Measurements from ENCODE around the gene RNF32. TPM values are rescaled to one million over a fixed set of nuclear protein-coding genes. Genes with fewer than 3 reads are reported as not detected.
A peak's percentile ranks its signal among the peaks of the same experiment; 100 is the strongest.

The RNF32 gene
- total and polyA plus RNA-seq, 2 experiments from 2014 or later = 0.92 to 2.3 TPM

DNA sequence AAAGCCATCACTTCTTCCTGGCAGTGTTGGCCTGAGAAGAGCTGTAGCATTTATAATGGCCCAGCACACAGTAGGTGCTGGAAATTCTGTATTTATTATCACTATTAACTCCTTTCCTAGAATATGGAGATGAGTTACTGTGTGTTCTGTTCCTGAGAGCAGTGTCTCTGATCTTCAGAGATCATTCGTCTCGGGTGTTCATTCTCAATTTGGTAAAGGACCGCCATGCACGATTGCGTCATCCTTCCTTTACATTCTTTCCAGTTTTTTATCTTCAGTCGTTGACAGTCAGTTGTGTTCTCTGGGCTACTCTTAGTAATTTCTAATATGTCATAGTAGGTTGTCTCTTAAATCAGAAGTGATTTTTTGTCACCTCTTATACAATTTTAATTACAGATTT is 18.6 kb downstream of the RNF32 start:
- no peaks in the 10 kb centered on the region for H3K27me3 ChIP-seq
- TF ChIP-seq, protein P1, sequence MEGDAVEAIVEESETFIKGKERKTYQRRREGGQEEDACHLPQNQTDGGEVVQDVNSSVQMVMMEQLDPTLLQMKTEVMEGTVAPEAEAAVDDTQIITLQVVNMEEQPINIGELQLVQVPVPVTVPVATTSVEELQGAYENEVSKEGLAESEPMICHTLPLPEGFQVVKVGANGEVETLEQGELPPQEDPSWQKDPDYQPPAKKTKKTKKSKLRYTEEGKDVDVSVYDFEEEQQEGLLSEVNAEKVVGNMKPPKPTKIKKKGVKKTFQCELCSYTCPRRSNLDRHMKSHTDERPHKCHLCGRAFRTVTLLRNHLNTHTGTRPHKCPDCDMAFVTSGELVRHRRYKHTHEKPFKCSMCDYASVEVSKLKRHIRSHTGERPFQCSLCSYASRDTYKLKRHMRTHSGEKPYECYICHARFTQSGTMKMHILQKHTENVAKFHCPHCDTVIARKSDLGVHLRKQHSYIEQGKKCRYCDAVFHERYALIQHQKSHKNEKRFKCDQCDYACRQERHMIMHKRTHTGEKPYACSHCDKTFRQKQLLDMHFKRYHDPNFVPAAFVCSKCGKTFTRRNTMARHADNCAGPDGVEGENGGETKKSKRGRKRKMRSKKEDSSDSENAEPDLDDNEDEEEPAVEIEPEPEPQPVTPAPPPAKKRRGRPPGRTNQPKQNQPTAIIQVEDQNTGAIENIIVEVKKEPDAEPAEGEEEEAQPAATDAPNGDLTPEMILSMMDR (IDR thresholded peaks at IDR 0.05; ENCODE audit: low read depth, low read length) = no peak
- peak in 1 of 2 donors; percentile 7 for DNase-seq (ENCODE audit: low read depth in 1 of 2, low spot score in 1 of 2)
- H3K4me3 ChIP-seq = no peak overlapping the region
- no peaks in the 10 kb centered on the region for H3K36me3 ChIP-seq
- H3K4me1 ChIP-seq (ENCODE audit: low read depth) = no peaks in the 10 kb centered on the region
- H3K9me3 ChIP-seq (ENCODE audit: low read depth) = no peaks in the 10 kb centered on the region
- H3K27ac ChIP-seq = no peak overlapping the region

DNA sequence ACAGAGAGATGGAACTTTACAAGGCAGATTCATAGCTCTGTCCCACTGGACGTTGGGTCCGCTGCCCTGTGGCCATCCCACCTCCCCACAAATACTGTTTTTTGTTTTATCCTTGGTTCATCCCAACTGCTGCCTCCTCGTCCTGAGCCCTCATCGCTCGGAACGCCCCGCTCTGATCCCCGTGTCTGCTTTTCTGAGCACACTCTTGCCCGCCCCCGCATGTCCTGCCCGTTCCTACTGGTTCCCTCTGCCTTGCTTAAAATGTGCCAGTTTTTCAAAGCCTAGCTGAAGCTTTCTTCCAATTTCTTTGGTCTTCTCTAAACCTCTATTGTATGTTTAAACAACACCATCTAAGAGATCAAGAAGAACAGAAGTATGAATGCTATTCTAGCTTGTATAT is 19.4 kb downstream of the RNF32 start:
- no peaks in the 10 kb centered on the region for H3K27me3 ChIP-seq
- no peaks in the 10 kb centered on the region for H3K4me1 ChIP-seq (ENCODE audit: low read depth)
- TF ChIP-seq, protein P1 (IDR thresholded peaks at IDR 0.05; ENCODE audit: low read depth, low read length) = no peak
- H3K9me3 ChIP-seq (ENCODE audit: low read depth) = no peaks in the 10 kb centered on the region
- no peak overlapping the region for H3K27ac ChIP-seq
- no peak overlapping the region for H3K4me3 ChIP-seq
- no peaks in the 10 kb centered on the region for H3K36me3 ChIP-seq
- DNase-seq (ENCODE audit: low read depth in 1 of 2, low spot score in 1 of 2) = no peak

DNA sequence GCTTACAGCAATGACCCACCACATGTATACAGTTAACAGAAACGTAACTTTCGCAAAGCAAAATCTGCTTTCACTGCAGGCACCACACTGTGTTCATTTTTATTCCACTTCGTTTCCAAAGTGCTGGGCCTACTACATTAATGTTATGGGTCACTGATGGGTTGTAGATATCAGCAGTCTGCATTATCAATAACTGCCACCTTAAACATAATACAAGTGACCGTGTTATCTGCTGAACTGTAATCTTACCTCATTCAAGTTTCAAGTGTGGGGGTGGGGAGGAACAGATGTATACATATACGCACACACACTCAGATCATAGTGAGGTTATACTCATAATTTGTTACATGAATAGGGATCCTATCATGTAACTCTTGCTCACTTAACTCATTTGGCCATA is 21.1 kb downstream of the RNF32 start:
- Histone ChIP-seq H3K4me3 (no peak overlapping the region), H3K36me3 (no peaks in the 10 kb centered on the region), H3K27me3 (no peaks in the 10 kb centered on the region), H3K4me1 (ENCODE audit: low read depth) (peaks cover 8% of the 10 kb centered on the region), H3K9me3 (ENCODE audit: low read depth) (no peaks in the 10 kb centered on the region), H3K27ac (no peak overlapping the region)
- no peak for DNase-seq (ENCODE audit: low read depth in 1 of 2, low spot score in 1 of 2)
- TF ChIP-seq, protein P1 (IDR thresholded peaks at IDR 0.05; ENCODE audit: low read depth, low read length) = no peak

DNA sequence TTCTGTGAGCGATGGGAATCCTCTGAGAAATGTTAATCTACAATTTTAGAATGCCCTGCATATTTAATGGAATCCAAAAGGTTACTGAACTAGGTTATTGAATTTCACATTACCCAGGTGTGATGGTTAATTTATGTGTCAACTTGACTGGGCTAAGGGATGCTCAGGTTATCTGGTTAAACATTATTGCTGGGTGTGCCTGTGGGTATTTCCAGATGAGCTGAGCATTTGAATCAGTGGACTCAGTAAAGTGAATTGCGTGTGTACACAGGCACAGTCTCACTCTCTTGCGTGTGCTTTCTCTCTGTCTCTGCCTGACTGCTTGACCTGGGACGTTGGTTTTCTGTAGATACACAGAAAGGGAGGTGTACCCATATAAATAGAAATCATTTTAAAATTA is 21.7 kb downstream of the RNF32 start:
- no peak for DNase-seq (ENCODE audit: low read depth in 1 of 2, low spot score in 1 of 2)
- TF ChIP-seq, protein P1 (IDR thresholded peaks at IDR 0.05; ENCODE audit: low read depth, low read length) = no peak
- Histone ChIP-seq H3K9me3 (ENCODE audit: low read depth) (no peaks in the 10 kb centered on the region), H3K4me1 (ENCODE audit: low read depth) (peaks cover 8% of the 10 kb centered on the region), H3K27me3 (no peaks in the 10 kb centered on the region), H3K4me3 (no peak overlapping the region), H3K27ac (no peak overlapping the region), H3K36me3 (no peaks in the 10 kb centered on the region)

DNA sequence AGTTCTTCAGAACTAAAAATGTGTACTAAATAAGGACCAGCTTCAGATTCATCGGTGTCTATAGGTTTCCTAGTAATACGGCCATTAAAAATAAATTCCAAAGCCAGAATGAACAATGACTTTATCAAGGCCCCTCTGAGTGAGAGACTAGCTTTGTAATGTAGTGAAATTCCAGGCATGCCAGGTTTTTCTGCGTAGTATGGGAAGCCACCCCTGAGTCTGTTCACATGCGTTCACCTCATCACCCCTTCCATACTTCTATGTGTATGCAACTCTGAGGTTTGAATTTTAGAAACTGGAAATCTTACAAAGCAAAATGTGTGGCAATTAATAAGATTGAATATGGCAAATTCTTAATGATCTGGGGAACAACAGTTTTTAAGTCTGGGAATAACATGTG is 24.5 kb downstream of the RNF32 start:
- TF ChIP-seq, protein P1 (IDR thresholded peaks at IDR 0.05; ENCODE audit: low read depth, low read length) = no peak
- Histone ChIP-seq H3K4me3 (no peak overlapping the region), H3K27ac (peak overlapping the region; percentile 51), H3K36me3 (no peaks in the 10 kb centered on the region), H3K9me3 (ENCODE audit: low read depth) (no peaks in the 10 kb centered on the region), H3K27me3 (no peaks in the 10 kb centered on the region), H3K4me1 (ENCODE audit: low read depth) (peaks cover 8% of the 10 kb centered on the region)
- DNase-seq (ENCODE audit: low read depth in 1 of 2, low spot score in 1 of 2) = peak; percentile 6 to 36

All from cardiac muscle cell (in vitro differentiated cells and primary cell).